Measurements from ENCODE around the gene PPP4R2. TPM values are rescaled to one million over a fixed set of nuclear protein-coding genes. Genes with fewer than 3 reads are reported as not detected.

The PPP4R2 gene
- total and polyA plus RNA-seq, 2 donors (not counting 1 experiment from before 2014, with no cell fraction given), result 9.8 to 57.5 TPM

DNA sequence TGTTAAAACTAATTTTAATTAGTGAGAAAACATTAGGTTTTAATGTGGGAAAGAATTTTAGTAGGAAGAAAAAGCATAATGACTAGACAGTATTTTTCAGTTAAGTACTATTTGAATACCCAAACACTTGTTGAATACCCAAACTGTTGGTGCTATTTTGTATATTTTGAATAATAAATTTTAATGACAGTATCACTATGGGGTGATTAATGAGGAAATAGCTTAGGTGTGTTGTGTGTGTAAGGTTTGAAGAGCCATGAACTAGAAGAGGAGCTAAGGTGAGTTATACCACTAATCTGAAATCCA lies 60.2 kb downstream of the PPP4R2 start:
- Mint-ChIP-seq H3K4me3 (no peak overlapping the region), H3K4me1 (peaks cover 4% of the 10 kb centered on the region), H3K27me3 (no peaks in the 10 kb centered on the region), H3K27ac (no peak overlapping the region), H3K9me3 (ENCODE audit: insufficient read depth) (no peaks in the 10 kb centered on the region)
- ChIA-PET POLR2A (no interaction called here), CTCF (interaction anchor here (0.5 to 4.9 kb wide), 25 partner anchors 8 to 1345 kb away, joined by 3 to 105 read pairs (median 4); no protein-coding TSS in a partner anchor)
- intact Hi-C loops (cut with micrococcal nuclease), result loop anchor here (5.0 to 10.0 kb wide), 2 partner anchors 204 to 1342 kb away; no protein-coding TSS in a partner anchor
- H3K27ac ChIP-seq (ENCODE audit: low read length in 2 of 2), result no peak overlapping the region
- H3K9ac ChIP-seq (ENCODE audit: low read length), result no peak overlapping the region
- H3K36me3 ChIP-seq (replicated peaks in 1 of 2; ENCODE audit: control extremely low read depth in 1 of 2, control insufficient read depth in 1 of 2, extremely low read depth in 1 of 2, insufficient read depth in 2 of 2, low read length in 1 of 2), result peaks cover 3 to 10% of the 10 kb centered on the region in 2 experiments
- H3K4me1 ChIP-seq (ENCODE audit: control insufficient read depth in 2 of 2, insufficient read depth in 2 of 2, low read length in 2 of 2), result no peaks in the 10 kb centered on the region
- no peak for DNase-seq
- no peaks in the 10 kb centered on the region for H3K9me3 ChIP-seq (ENCODE audit: control extremely low read depth in 1 of 3, control insufficient read depth in 2 of 3, insufficient read depth in 1 of 3, low read length in 2 of 3)
- H3K79me2 ChIP-seq (ENCODE audit: control insufficient read depth, insufficient read depth, low read length), result no peaks in the 10 kb centered on the region
- H3K4me2 ChIP-seq (replicated peaks; ENCODE audit: low read depth, low read length, poor library complexity, severe bottlenecking), result no peak overlapping the region
- H4K20me1 ChIP-seq (ENCODE audit: control insufficient read depth, insufficient read depth, low read length, poor library complexity, severe bottlenecking), result peaks cover 38% of the 10 kb centered on the region
- H3K4me3 ChIP-seq (ENCODE audit: control extremely low read depth in 1 of 5, extremely low read depth in 1 of 5, insufficient read depth in 1 of 5, low read depth in 2 of 5, low read length in 4 of 5), result no peak overlapping the region
- no peaks in the 10 kb centered on the region for H3K27me3 ChIP-seq (replicated peaks in 1 of 4; ENCODE audit: control extremely low read depth in 1 of 4, control insufficient read depth in 3 of 4, insufficient read depth in 4 of 4, low read length in 3 of 4)
- ATAC-seq (ENCODE audit: low read depth), result no peak
- TF ChIP-seq CTCF (IDR thresholded peaks at IDR 0.05) (no peak), EZH2 (IDR thresholded peaks at IDR 0.05; ENCODE audit: borderline replicate concordance, insufficient read depth, low read depth, low read length, poor library complexity, severe bottlenecking) (no peak)
- H2AFZ ChIP-seq (ENCODE audit: insufficient read depth, low read depth, low read length, poor library complexity, severe bottlenecking), result no peak overlapping the region

GRCh38 chr3:73060302-73060723 lies 63.7 kb downstream of the PPP4R2 start:
- intact Hi-C loops (cut with micrococcal nuclease), result no loop called here
- ATAC-seq (ENCODE audit: low read depth), result no peak
- Histone ChIP-seq H3K27me3 (replicated peaks in 1 of 4; ENCODE audit: control extremely low read depth in 1 of 4, control insufficient read depth in 3 of 4, insufficient read depth in 4 of 4, low read length in 3 of 4) (no peaks in the 10 kb centered on the region), H3K4me1 (ENCODE audit: control insufficient read depth in 2 of 2, insufficient read depth in 2 of 2, low read length in 2 of 2) (no peaks in the 10 kb centered on the region), H3K9ac (ENCODE audit: low read length) (no peak overlapping the region), H3K27ac (ENCODE audit: low read length in 2 of 2) (no peak overlapping the region), H3K9me3 (ENCODE audit: control extremely low read depth in 1 of 3, control insufficient read depth in 2 of 3, insufficient read depth in 1 of 3, low read length in 2 of 3) (no peaks in the 10 kb centered on the region), H3K36me3 (replicated peaks in 1 of 2; ENCODE audit: control extremely low read depth in 1 of 2, control insufficient read depth in 1 of 2, extremely low read depth in 1 of 2, insufficient read depth in 2 of 2, low read length in 1 of 2) (peaks cover 16 to 45% of the 10 kb centered on the region in 2 experiments), H3K4me3 (ENCODE audit: control extremely low read depth in 1 of 5, extremely low read depth in 1 of 5, insufficient read depth in 1 of 5, low read depth in 2 of 5, low read length in 4 of 5) (no peak overlapping the region), H2AFZ (ENCODE audit: insufficient read depth, low read depth, low read length, poor library complexity, severe bottlenecking) (no peak overlapping the region), H4K20me1 (ENCODE audit: control insufficient read depth, insufficient read depth, low read length, poor library complexity, severe bottlenecking) (peaks cover 33% of the 10 kb centered on the region), H3K79me2 (ENCODE audit: control insufficient read depth, insufficient read depth, low read length) (no peaks in the 10 kb centered on the region), H3K4me2 (replicated peaks; ENCODE audit: low read depth, low read length, poor library complexity, severe bottlenecking) (no peak overlapping the region)
- Mint-ChIP-seq H3K9me3 (ENCODE audit: insufficient read depth) (no peaks in the 10 kb centered on the region), H3K4me1 (peaks cover 4% of the 10 kb centered on the region), H3K27ac (no peak overlapping the region), H3K27me3 (no peaks in the 10 kb centered on the region), H3K4me3 (no peak overlapping the region)
- WGBS (ENCODE audit: insufficient coverage), result no CpG with 5 or more reads among the region's 1 CpG
- no peak for DNase-seq
- ChIA-PET CTCF (no interaction called here), POLR2A (no interaction called here)
- TF ChIP-seq EZH2 (IDR thresholded peaks at IDR 0.05; ENCODE audit: borderline replicate concordance, insufficient read depth, low read depth, low read length, poor library complexity, severe bottlenecking) (no peak), CTCF (IDR thresholded peaks at IDR 0.05) (no peak)
